AG20443 (cell line): Measurements from ENCODE around the gene FKBP6.
"Not testable (repeated sequence)": the region's sequence is repeated elsewhere in the genome, so short reads cannot be mapped to it uniquely, and the experiment has no call there.

Experiments
- DNase-seq: peaks from one replicate; pipeline ENCODE4 v3.0.0; 2012; ENCODE audit warnings: low spot score, mixed read lengths

FKBP6 gene, protein sequence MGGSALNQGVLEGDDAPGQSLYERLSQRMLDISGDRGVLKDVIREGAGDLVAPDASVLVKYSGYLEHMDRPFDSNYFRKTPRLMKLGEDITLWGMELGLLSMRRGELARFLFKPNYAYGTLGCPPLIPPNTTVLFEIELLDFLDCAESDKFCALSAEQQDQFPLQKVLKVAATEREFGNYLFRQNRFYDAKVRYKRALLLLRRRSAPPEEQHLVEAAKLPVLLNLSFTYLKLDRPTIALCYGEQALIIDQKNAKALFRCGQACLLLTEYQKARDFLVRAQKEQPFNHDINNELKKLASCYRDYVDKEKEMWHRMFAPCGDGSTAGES

DNA sequence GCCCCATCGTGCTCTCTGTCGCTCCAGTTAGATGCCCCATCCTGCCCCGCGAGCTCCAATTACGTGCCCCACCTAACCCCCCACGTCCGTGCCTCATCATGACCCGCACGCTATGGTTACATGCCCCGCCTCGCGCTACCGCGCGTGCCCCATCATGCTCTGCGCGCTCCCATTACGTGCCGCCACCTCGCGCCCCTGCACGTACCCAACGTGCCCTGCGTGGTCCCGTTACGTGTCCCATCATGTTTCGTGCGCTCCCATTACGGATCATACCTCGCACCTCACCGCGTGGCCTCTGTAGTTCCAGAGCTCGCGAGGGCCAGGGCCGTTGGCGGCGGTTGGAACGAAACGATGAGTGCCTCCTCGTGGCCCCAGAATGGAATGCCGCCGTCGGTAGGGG lies at the start of gene FKBP6, which contains the start of gene TRIM50:
FKBP6 (plus strand) TSS at position 240 of the 400 bp plus-strand sequence. CDS start 268 bp downstream, outside the sequence.
TRIM50 (minus strand) TSS at position 161 of the 400 bp plus-strand sequence. CDS start 3,295 bp downstream, outside the sequence.
- not testable (repeated sequence) for DNase-seq

GRCh38 chr7:73297235-73297634 lies 30.7 kb upstream of the FKBP6 start:
- DNase-seq = not testable (repeated sequence)

DNA sequence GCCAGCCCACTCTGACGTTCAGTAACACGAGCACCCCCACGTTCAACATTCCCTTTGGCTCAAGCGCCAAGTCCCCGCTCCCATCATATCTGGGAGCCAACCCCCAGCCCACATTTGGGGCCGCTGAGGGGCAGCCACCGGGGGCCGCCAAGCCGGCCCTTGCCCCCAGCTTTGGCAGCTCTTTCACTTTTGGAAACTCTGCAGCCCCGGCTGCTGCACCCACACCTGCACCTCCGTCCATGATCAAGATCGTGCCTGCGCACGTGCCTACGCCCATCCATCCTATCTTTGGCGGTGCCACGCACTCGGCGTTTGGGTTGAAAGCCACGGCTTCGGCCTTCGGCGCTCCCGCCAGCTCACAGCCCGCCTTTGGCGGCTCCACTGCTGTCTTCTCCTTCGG lies 30.3 kb upstream of the FKBP6 start:
- DNase-seq = not testable (repeated sequence)

GRCh38 chr7:73299812-73300211 lies 28.1 kb upstream of the FKBP6 start:
- DNase-seq = not testable (repeated sequence)

GRCh38 chr7:73301108-73301507 lies 26.9 kb upstream of the FKBP6 start:
- not testable (repeated sequence) for DNase-seq

GRCh38 chr7:73302846-73303245 lies 25.1 kb upstream of the FKBP6 start:
- DNase-seq = not testable (repeated sequence)

GRCh38 chr7:73303546-73303945 lies 24.4 kb upstream of the FKBP6 start:
- no peak for DNase-seq

DNA sequence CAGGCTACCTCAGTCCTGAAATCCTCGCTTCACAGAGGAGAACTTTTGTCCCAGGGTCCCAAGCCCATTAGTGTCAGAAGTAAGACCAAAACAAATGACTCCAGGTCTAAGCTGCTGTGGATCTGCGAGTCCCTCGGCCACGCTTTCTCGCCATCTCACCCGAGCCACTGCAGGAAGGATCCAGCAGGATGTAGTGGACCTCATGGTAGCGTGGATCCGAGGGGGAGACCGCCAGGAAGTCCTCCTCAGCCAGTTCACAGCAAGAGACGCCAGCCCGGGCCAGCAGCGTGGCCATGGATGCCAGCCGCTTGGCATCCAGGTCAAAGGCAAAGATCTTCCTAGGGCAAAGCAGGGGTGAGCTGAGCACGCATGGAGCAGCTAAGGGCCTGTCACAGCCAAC lies 23.9 kb upstream of the FKBP6 start:
- no peak for DNase-seq

GRCh38 chr7:73304612-73305387 lies 23.2 kb upstream of the FKBP6 start:
- DNase-seq = not testable (repeated sequence)

DNA sequence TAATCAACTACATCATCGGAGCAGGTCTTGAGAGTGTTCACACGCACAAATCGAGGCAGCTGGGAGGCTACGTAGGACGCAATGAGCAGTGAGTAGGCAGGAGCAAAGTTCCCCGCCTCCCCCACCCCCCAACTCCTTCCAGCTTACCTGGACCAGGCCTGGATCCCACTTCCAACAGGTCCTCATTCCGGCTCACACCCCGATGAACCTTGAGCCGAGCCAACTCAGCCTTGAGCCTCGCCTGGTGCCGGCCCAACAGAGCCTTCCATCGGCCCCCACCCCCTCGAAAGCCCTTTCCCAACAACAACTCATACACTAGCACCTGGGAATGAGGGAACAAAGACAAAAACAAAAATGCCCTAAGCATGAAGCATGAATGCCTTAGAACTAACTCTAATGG lies 20.5 kb upstream of the FKBP6 start:
- no peak for DNase-seq

DNA sequence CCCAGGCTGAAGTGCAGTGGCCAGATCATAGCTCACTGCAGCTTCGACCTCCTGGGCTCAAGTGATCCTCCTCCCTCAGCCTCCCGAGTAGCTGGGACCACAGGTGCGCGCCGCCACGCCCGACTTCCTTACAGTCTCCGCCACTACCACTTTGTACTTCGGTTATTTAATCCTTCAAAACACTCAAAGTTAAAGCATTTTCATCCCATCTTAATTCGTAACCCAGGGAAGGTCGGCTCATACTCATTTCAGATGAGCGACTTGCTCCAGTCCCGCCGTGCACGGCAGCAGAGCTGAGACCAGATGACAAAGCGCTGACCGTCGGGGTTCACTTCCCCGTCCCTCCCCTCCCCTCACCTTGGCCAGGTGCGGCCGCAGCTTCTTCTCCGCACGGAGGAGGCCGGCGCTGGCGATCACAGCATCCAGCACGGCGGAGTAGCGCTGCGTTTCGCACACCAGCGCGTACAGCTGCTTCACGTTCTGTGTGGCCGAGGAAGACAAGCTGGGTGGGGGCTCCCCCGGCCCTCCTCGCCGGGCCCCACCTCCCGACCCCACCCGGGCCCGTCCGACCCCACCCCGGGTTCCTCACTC lies 19.8 kb upstream of the FKBP6 start:
- no peak for DNase-seq

DNA sequence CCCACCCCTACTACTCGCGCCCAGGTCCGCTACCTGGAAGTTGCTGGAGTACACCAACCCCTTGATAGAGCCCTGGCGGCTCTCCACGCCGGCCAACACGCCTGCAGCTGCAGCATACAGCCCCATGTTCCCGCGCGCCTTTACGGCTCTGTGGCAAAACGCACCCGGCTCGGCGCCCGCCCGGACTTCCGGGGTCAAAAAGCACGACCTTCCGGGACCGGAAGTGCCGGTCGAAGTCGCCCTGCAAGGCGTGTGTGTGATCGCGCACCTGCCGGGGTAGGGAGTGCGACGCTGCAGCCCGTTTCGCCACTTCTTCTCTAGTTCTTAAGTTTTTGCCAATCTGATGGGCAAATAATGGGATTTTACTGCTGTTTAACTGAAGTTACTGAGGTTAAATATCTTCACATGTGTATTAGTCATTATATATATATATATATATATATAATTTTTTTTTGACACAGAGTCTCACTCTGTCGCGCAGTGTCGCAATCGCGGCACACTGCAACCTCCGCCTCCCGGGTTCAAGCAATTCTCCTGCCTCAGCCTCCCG lies 19.2 kb upstream of the FKBP6 start, which contains the start of gene NSUN5:
NSUN5 (minus strand) TSS at position 162 of the 550 bp plus-strand sequence; CDS start at position 126, 36 bp downstream.
- peak; percentile 92 for DNase-seq

DNA sequence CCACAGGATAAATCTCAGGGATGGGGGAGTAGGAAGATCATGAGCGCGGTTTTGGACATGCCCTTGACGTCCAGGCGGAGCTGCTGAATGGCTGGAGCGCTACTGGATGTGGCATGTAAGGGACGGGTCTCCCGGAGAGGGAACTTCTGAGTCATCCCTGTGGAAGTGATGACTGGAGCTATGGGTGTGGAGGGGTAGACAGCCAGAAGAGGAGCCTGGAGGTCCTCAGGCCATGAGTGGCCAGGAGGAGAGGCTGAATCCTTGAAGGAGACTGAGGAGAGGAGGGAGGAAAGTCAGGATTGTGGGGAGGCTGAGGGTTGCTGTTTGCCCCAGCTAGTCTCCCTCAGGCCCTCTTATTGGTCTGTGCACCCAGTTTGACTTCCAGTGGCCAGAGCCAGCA lies 16.5 kb upstream of the FKBP6 start:
- not testable (repeated sequence) for DNase-seq

- no peak for DNase-seq
Measured at GRCh38 chr7:73312831-73313520, 15.0 kb upstream of the FKBP6 start.

DNA sequence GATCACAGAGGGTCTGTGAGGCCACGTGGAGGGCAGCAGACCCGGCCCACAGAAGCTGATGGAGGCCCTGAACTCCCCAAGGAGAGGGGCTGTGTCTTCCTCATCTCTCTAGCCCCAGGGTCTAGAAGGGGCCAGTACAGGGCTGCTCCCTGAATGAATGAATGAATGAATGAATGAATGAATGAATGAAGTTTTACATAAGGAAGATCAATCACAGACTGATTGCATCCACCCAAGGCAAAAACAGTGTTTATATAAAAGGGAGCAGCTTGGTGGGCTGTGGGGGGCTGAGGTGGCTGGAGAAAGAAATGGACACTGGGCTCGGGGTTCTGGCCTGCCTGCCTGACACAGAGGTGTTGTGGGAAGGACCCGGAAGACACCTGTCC lies 14.4 kb upstream of the FKBP6 start:
- no peak for DNase-seq

DNA sequence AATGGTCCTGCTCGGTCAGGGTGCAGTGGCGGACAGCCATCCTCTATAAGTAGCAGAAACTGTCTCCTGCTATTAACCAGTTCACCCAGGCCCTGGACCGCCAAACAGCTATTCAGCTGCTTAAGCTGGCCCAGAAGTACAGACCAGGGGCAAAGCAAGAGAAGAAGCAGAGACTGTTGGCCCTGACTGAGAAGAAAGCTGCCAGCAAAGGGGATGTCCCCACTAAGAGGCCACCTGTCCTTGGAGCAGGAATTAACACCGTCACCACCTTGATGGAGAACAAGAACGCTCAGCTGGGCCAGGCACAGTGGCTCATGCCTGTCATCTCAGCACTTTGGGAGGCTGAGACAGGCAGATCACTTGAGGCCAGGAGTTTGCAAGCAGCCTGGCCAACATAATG lies 13.7 kb upstream of the FKBP6 start:
- no peak for DNase-seq

DNA sequence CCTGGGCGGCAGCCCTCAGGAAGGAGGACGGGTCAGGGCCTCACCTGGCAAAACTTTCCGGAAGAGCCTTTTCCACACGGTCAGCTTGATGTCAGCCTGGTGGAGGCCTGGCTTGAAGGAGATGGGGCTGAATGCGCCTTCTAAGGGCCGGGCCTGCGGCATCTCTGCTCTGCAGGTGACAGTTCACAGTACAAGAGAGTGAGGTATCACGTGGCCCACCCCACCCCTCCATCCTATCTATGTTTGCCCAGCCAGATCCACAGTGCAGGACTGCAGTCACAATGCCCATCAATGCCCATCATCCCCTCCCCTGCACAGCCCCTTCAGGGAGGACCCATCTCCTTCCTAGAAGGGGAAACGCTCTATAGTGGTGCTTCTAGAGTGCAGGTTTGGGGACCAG lies 11.4 kb upstream of the FKBP6 start:
- no peak for DNase-seq

DNA sequence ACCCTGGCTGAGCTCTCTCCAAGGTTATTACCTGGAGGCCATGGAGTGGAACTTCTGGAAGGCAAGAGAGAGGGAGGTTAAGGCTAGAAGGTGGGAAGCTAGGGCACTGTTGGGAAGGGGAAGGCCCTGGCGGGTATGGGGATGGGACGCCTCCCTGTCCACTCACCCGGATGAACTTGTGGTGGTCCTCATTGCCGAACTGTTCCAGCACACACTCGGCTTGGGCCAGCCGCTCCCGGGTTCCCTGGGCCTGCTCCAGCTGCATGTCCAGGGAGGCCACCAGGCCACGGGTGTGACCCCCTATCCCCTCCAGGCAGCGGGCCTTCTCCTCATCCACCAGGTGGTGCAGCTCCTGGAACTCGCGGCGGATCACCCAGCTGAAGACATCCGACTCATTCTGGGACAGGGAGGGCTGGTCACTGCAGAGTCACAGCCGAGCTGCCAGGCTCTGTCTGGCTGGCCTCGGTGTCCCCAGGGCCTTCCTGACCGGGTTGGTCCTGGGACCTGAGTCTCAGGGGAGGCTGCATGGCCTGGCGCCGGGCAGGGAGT lies 9.2 kb upstream of the FKBP6 start:
- DNase-seq = not testable (repeated sequence)

DNA sequence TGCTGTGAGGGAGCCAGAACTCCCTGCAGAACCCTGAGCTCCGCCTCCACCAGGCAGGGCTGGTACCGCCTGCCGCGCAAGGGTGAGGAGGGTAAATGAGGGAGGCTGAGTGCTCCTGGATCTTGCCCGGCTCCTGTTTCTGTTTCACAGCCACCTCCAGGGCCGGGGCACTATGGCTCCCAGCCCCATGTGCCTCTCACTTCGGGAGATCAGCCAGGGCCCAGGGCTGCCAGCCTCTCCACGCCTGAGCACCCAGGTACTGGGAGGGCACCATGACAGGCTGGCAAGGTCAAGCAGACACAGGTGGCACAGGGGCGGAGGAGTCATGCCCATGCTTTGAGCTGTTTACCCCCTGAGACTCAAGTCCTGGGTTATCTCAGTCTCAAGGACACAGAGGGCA lies 8.4 kb upstream of the FKBP6 start:
- not testable (repeated sequence) for DNase-seq

DNA sequence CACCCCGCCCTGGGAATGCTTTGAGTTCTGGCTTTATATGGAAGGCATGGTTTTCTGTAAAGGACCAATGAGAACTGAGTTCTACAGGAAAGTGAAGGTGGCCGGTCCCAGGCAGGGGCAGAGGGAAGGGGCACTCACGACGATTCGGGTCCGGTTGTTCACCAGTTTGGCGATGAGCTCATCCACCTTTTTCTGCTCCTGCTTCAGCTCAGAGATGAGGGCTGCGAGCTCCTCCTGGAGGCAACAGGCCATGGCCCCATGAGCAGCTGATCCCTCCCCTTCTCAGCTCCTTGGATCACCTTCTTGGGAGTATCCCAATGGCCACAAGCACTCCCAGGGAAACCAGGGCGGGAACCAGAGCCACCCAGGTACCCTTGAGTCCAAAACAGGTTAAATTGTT lies 8.0 kb upstream of the FKBP6 start:
- DNase-seq = not testable (repeated sequence)

- not testable (repeated sequence) for DNase-seq
Measured at GRCh38 chr7:73323434-73324080, 4.4 kb upstream of the FKBP6 start.
